ENCODE results near the gene IGF2BP3.

IGF2BP3 gene

GRCh38 chr7:23261843-23262452 lies 208.3 kb downstream of the IGF2BP3 start:
- DNase-seq (ENCODE audit: low spot score) = peak; percentile 81

DNA sequence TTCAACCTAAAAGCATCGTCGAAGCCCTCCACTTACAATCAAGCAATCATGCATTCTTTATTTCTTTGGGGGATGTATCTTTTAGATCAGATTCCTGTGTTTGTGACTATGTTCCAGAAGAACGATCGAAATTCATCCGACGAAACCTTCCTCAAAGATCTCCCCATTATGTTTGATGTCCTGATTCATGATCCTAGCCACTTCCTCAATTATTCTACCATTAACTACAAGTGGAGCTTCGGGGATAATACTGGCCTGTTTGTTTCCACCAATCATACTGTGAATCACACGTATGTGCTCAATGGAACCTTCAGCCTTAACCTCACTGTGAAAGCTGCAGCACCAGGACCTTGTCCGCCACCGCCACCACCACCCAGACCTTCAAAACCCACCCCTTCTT lies 209.9 kb downstream of the IGF2BP3 start:
- DNase-seq (ENCODE audit: low spot score) = no peak
